Measurements from ENCODE around the gene GAREM1. TPM values are rescaled to one million over a fixed set of nuclear protein-coding genes. Genes with fewer than 3 reads are reported as not detected.

GAREM1 gene
- polyA plus RNA-seq, 10 donors, result 7.5 to 12.2 (median 9.9) TPM

DNA sequence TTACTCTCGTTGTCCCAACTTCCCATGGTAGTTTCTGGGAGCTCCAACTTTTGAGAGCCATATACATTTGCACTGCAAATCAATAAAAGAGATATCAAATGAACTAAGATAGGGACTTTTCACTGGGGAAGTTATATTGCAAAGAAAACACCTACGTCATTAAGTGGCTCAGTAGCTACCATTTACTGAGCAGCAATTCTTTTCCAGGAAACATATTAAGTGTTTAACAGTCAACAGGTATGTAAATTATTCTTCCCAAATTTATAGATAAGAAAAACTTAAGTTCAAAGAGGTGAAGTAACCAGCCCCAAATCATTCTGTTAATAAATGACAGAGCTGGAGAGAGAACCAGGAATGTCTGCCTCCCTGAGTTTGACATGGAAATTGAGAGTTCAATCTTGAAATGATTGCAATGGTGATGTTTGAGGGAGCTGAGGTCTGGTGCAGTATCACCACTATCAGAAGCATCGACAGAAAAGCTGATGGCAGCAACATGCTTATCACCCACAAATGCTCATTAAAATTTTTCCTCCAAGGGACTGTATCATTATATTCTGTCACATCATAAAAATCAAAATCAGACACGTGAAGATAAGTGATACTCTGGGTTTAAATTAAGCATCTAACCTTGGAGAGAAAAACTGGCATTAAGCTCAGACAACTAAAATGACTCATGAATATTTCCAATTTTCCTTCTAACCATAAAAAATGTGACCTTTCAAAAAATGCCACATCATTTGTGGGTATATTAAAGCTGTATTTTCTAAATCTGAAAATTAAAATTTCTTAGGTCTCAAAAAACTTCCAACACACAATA, 43.4 kb downstream of the GAREM1 start:
- no peak for DNase-seq

DNA sequence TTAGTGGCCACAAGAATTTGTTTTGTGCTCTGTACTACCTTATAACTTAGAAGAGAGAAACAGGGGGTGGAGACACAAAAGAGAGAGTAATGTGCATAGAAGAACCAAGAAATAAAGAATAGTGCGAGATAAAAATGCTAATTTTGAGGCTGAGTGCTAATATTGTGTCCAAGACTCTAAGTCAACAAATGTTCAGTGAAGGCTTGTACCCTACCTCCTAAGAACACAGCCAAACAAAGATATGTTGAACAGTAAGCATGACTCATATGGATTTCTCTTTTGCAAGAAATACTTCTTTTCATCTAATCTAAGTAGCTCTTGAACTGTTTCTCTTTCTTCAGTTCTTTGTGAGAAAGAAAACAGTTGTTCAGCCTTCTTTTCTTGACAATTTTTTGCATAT, 45.2 kb downstream of the GAREM1 start:
- no peak for DNase-seq

DNA sequence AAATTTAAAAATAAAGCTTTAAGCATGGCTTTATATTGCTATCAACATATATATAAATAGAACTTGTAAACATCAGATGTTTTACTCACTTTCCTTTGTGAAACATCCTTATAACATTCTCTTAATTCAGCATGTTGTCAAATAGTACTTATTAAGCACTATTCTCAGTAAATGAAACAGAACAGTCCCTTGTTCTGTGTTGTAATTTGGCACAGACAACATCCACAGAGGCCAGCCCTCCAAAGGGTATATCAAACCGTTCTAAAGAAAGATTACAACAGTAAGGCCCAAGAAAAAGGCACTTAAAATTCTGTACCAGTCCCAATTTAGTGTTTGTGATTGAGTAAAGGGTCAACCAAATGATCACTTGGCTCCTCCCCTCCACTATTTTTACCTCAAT, 46.0 kb downstream of the GAREM1 start:
- DNase-seq, result peak in 1 of 3 donors; percentile 35

DNA sequence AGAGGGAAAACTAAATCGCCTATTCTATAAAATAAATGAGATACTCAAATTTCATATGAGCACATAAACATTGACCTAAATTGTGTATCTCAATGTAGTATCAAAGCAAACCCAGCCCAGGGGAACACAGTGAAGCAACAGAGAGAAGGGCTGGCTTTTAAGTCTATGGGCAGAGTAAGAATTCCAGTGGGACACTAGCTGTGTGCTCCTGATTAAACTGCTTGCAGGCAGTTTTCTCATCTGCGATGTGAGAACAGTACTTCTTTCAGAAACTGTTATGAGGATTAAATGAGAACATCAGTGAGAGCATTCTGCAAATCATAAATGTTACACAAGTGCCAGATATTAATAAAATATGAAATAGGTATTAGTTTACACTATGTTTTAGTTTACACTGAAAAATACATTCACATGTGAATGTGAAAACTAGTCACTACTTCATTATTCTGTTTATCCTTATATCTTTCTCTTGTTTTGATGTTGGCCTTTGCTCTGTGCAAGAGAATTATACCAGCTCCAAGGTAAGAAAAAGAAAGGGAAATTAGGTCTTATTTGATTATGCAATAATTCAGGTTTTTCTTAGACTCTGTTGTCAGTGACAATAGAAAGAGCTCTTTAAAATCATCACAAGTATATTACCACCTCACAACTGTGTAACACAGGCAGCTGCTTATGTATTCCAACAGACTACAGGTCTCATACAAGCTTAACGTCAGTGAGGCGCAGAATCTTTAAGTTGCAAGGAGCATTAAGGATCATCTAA, 47.5 kb downstream of the GAREM1 start:
- peak in 1 of 3 donors; percentile 36 for DNase-seq

DNA sequence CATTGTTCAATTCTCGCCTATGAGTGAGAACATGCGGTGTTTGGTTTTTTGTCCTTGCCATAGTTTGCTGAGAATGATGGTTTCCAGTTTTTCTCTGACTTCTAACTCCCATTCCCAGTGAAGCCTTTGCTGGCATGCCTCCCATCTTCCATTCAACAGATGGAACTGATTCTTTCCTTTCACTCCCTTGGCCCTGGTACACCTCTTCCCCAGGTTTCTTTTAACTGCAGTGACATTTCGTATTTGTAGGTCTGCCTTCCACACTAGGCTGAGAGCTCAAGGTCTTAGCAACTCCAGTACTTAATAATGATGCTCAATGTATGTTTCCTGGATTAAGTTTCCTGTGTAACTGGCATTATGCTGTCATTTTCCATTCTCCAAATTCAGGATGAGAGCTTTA, 48.5 kb downstream of the GAREM1 start:
- DNase-seq, result peak in 2 of 3 donors; percentile 42 to 67

DNA sequence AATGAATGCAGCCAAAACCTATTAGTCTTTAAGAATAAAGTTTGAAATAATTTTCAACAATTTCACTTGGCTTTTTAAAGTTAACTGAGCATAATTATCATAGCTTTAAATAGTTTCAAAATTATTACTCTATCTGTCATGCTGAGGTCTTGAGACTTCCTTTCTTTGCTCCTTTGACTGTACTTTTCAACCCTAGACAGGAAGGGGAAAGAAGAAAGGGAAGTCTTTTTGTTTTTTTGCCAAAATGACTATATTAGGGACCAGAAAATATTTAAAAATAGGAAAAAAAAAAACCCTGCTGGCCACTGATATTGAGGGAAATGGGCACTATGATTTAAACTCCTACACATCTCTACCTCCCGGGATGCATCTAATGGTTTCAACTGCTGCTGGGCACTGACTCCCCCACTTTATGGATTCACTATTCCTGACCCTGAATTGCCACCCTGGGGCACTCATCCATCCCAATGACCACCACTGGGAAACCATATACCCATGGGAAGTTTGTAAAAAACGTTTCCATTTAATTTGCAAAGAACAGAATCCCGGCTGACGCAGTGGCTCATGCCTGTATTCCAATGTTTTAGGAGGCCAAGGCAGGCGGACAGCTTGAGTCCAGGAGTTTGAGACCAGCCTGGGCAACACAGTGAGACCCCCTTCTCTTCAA, 50.5 kb downstream of the GAREM1 start:
- DNase-seq, result no peak

DNA sequence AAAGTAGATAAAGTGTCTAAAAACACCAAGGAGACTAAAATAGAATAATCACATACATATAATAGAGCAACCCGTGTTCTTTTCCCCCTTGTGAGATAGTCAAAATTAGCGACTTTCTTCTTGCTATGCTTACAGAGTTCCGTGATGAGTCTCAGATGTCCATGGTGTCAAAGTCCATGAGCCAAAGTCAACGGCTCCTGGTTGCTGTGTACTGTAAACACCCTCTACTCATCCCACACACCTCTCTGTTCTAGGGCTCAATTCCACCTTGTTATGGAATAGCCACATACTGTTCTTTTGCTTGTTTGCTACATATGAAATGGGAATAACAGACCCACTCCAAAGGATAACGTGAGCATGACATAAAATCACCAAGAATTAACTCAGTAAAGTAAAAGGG, 52.5 kb downstream of the GAREM1 start:
- no peak for DNase-seq

DNA sequence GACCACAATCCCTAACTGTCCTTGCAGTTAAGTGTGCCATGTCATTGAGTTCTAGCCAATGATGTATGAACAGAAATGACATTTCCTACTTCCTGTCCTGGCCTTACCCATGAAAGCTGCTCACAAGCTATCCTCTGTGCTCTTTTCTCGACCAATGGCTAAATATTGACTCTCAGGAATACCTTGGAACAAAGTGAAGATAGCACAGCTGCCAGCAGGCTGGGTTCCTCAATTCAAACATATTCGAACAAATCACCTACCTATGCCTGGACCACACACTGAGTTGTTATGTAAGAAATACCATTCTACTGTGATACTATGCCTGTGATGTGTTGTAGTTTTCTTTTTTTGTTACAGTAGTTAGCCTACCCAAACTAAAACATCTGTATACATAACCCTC, 65.1 kb downstream of the GAREM1 start:
- DNase-seq, result no peak

DNA sequence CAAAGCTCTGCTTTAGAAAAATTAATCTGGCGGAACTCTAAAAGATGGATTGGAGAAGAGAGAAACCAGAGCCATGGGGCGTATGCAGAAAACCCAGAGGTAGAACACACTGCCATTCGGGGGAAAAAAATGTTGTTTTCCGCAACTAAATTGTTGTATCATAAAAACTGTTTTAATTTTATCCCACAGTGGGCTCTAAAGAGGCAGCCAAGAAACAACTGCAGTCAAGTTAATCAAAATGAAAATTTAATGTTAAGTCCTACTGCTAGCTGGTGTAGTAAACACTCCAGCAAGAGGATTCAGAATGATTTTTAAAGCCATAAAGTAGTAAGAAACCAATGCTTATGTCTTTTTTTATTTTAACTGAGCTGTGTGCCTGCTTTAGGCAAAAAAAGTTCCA, 69.1 kb downstream of the GAREM1 start:
- no peak for DNase-seq

DNA sequence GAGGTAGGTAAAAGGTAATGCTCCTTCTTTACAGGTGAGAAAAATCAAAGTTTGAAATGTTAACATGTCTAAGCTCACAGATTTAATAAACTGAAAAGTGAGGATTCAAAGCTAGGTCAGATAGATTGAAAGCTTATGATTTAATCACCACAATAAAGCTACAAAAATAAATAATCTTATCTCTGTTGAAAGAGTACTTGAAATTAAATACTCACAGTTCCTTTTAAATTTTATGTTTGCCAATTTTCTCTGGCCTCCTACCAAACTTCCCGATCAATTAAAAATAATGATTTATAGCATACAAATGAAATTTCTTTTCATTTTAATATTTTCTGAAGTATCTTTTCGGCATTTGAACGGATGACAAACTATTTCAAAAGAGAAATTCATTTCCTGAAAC, 77.3 kb downstream of the GAREM1 start:
- DNase-seq, result no peak

DNA sequence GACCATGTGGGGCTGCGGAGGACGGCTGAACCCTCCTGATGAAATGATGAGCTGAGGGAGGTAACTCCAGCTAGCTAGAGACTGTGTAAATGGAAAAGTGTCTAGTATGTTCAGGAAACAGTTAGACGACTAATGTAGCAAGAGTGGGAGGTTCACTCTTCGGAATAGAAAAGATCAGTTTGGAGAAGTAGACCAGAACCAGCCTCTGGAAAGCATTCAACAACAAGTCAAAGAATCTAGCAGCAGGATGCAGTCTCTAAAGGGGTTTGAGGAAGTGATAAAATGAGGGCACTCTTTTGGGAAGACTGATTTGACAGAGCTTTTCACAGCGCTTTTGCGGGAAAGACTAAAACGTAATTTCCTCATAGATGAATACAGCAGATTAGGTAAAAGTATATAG, 79.6 kb downstream of the GAREM1 start:
- no peak for DNase-seq

DNA sequence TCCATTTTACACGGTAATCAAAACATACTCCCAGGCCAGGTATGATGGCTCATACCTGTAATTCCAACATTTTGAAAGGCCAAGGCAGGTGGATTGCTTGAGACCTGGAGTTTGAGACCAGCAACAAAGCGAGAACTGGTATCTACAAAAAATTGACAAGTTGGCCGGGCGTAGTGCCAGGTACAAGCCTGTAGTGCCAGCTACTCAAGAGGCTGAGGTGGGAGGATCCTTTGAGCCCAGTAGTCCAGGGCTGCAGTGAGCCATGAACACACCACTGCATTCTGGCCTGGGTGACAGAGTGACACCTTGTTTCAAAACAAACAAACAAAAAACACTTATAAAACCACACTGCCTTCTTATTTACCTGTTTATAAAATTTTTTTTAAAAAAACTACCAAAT, 80.8 kb downstream of the GAREM1 start:
- no peak for DNase-seq

DNA sequence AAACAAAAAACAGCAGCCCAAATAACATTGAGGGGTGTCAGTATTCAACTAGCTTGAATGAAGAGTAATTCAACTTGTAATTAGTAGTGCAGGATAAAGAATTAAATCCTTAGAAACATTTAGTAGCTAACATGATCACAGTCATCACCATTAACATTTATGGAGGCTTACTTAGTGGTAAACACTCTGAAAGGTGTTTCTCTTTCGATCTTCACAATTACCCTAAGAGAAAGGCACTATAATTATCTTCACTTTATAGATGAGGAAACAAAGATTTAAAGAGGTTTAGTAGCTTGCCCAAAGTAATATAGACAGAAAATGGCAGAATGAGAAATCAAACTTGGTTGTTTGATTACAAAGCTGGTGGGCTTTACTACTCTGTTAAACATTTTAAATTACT, 81.5 kb downstream of the GAREM1 start:
- no peak for DNase-seq

DNA sequence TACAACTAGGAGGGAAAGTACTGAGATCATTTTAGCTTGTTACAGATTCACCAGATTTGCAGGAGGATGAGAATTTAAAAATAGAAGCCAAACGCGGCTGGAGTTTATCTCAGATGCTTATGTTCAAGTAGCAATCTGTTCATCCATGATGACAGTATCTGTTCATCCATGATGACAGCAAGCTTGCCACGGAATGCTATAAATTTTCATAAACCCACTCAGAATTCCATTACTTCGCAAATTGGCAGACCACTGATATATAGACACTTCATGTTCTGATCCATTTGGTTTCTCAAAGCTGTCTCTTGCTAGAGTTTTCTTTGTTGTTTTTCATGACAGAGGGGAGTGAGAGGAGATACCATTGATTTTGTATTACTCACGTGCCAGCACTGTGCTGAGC, 84.2 kb downstream of the GAREM1 start:
- no peak for DNase-seq

DNA sequence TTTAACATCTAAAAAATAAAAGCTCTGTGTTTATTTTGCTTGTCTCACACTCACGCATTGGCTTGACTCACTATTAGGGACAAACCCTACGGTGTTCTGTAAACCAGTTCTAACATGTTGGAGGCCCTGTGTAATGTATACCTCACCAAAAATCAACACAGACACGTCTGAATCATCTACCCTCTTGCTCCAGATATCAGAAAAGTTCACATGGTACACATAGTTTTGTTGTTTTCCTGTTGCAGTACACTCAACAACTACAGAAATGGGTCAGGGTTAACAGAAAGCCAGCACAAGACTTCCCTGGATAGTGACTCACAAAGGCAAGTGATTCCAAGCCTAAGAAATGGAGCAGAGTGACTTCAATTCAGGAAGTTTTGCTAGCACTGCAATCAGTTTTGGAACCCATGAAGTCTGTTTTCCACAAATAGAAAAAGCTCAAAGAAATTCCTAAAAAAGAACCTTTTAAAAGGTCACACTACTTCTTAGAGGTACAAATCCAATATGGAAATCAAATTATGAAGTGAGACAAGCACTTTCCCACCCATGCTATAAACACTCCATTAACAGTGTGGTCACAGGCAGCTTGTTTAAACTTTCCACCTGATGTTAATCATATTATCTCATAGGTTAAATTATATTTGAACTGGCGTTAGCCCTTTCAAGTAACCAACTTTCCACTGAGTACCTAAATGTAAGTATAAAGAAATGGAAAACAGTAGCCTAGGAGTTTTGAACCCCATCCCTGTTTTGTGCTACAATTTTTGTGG, 87.4 kb downstream of the GAREM1 start:
- peak in 1 of 3 donors; percentile 56 for DNase-seq

DNA sequence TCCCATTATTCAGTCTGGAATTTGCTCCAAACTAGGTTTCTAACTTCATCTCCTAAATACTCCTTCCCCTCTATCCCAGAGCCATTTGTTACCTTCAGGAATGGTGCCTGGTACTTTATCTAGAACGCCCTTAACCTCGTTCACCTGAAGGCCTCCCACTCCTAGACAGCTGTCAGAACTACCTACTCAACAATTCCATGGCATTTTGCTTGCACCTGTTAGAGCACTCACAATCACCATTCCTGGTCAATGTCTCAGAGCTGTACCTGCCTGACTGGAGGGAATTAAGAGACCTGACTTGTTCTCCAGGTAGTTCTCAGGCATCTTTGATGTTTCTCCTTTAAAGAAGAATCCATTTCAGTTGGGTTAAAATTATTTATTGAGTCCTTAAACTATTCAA, 88.9 kb downstream of the GAREM1 start:
- no peak for DNase-seq

DNA sequence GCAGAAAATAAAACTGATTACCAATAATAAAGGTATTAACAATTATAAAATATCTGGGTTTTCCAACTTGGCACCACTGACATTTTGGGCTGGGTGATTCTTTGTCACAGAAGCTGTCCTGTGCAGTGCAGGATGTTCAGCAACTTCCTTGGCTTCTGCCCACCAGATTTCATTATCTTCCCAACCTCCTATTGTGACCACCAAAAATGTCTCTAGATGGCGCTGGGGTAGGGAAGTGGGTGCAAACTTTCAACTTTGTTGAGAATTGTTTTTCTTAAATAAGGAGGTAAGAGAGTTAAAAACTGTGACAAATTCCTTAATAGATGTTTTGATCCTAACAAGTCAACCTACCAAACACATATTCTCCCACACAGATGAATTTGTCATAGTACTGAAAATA, 90.1 kb downstream of the GAREM1 start:
- no peak for DNase-seq

DNA sequence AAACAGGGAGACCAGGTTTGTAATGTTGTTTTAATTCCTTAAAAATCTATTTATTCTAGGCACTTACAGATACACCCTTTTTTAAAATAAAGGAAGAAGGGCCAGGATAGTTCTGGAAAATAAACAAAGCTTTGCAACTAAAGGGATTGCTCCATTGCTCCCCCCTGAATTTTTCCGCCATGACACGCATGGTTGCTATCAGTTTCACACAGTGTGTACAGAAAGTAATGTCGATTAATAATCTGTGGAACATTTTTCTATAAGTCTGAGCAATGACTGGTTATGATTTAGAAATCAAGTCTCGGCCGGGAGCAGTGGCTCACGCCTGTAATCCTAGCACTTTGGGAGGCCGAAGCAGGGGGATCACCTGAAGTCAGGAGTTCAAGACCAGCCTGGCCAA, 90.8 kb downstream of the GAREM1 start:
- DNase-seq, result no peak

DNA sequence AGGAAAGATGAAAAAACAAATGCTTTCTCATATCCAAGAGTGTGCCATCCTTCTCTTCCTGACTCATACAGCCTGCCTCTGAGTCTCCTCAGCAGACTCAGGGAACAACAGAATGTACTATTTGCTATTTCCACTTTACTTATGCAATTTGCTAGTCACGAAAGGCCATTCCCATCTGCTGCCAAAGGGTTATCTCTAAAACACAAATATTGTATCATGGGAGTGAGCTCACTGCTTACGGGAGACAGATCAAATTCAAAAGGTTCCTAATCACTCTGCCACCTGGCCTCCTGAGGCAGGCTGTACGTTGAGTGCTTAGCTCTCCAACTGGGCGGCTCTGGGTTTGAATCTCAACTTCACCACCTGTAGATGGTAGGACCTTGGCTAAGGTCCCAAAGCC, 92.0 kb downstream of the GAREM1 start:
- no peak for DNase-seq

DNA sequence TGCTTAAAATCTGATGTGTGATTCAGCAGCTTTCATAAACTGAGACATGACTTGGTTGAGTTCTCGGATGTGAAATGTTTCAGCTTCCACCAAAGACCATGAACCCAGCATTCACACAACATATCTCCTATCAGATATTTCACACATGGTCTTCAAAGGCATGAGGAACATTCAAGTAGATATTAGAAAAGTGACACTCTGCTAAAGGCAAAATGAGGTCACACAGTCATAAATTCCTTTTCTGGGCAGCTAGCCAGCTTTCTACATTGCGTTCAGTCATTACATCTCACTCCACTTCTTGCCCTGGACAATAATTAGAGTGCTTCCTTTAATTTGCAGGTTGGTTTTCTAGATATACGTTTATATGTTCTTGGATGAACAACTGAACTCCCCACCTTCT, 96.7 kb downstream of the GAREM1 start:
- peak in 1 of 3 donors; percentile 50 for DNase-seq

DNA sequence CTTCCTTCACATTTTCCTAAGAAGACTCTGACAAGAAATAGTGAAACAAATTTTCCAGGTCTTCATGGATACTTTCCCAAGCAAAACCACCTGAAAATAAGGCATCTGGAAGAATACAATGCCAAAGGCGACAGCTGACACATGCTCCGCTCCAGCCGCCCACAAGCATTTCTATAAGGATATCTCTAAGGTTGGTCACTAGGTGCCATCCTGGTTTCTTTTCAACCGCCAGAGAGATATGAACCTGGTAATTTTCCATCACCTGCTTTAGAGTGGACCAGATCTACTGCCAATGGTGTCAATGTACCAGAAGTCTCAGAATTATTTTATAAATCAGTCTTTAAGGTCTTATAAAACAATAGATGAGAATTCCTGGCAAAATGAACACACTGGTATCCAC, 97.2 kb downstream of the GAREM1 start:
- no peak for DNase-seq
